Stimulated activated naive B cell treated with anti-CD40 and anti-IgM and Interleukin-4, amounts not matched to agents 10 μg/mL and 1 μg/mL and 100 μg/mL, for 72 hours (primary cell): ENCODE results near the gene KIF1A.
A peak's percentile ranks its signal among the peaks of the same experiment; 100 is the strongest.
"Not testable (repeated sequence)": the region's sequence is repeated elsewhere in the genome, so short reads cannot be mapped to it uniquely, and the experiment has no call there.

Experiments used
- ATAC-seq, 2 donors: fragments of 150-1000 bp; cut with Tn5 transposase; replicated peaks; 2 replicates each; pipeline ENCODE4 v1.10.0; 2021; ENCODE audit warnings: moderate library complexity in 1 of 2
- DNase-seq: peaks from one replicate; pipeline ENCODE4 v3.0.0; 2021
- H3K27ac Mint-ChIP-seq: one replicate; pipeline ENCODE4 v1.8.0; 2022; ENCODE audit warnings: mild to moderate bottlenecking, mixed read lengths
- H3K27me3 Mint-ChIP-seq, 2 donors: one replicate each; pipeline ENCODE4 v1.8.0; 2022; ENCODE audit warnings: mixed read lengths in 2 of 2
- H3K36me3 Mint-ChIP-seq, 2 donors: one replicate each; pipeline ENCODE4 v1.8.0; 2022; ENCODE audit warnings: mixed read lengths in 2 of 2, mild to moderate bottlenecking in 1 of 2
- H3K4me1 Mint-ChIP-seq, 2 donors: one replicate each; pipeline ENCODE4 v1.8.0; 2022; ENCODE audit warnings: mixed read lengths in 2 of 2, mild to moderate bottlenecking in 1 of 2
- H3K4me3 Mint-ChIP-seq, 2 donors: one replicate each; pipeline ENCODE4 v1.8.0; 2022; ENCODE audit warnings: mild to moderate bottlenecking in 2 of 2, mixed read lengths in 2 of 2, moderate library complexity in 1 of 2
- H3K9me3 Mint-ChIP-seq, 2 donors: one replicate each; pipeline ENCODE4 v1.8.0; 2022; ENCODE audit warnings: mixed read lengths in 2 of 2, mild to moderate bottlenecking in 1 of 2

KIF1A gene

DNA sequence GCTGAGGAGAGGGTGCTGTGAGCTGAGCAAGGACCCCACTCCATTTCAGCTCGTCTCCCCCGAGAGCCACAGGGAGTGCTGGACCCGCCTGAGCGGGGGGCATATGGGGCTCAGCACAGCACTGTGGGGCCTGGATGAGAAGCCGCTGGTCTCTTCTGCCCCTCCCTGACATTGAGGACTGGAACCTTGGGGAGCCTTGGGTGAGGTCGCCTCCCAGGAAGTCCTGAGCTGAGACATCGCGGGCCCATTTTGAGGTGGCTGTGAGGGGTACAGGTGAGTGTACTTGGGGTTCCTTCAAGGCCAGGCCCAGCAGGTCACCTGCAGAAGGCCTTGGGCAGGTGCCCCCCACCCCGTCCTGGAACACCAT, 131.5 kb downstream of the KIF1A start:
- Mint-ChIP-seq H3K4me1 (peaks cover 0 to 2% of the 10 kb centered on the region in 2 donors), H3K27me3 (no peaks in the 10 kb centered on the region)

GRCh38 chr2:240687741-240688552, 132.1 kb downstream of the KIF1A start:
- DNase-seq (no peak), ATAC-seq (no peak)
- Mint-ChIP-seq H3K4me1 (peaks cover 0 to 2% of the 10 kb centered on the region in 2 donors), H3K27ac (peak overlapping the region; percentile 9), H3K4me3 (no peak overlapping the region), H3K36me3 (no peaks in the 10 kb centered on the region), H3K27me3 (no peaks in the 10 kb centered on the region), H3K9me3 (no peaks in the 10 kb centered on the region)

More for the DNA sequence above, 131.5 kb downstream of the KIF1A start:
- H3K9me3 Mint-ChIP-seq: no peaks in the 10 kb centered on the region
- ATAC-seq: no peak
- no peak for DNase-seq
- no peaks in the 10 kb centered on the region for H3K36me3 Mint-ChIP-seq
- H3K27ac Mint-ChIP-seq: peak overlapping the region; percentile 9
- H3K4me3 Mint-ChIP-seq: no peak overlapping the region

GRCh38 chr2:240687045-240687740, 132.8 kb downstream of the KIF1A start:
- no peak for ATAC-seq
- no peak for DNase-seq
- Mint-ChIP-seq H3K27me3 (no peaks in the 10 kb centered on the region), H3K9me3 (no peaks in the 10 kb centered on the region), H3K4me1 (peaks cover 0 to 2% of the 10 kb centered on the region in 2 donors), H3K4me3 (no peak overlapping the region), H3K27ac (no peak overlapping the region), H3K36me3 (no peaks in the 10 kb centered on the region)

GRCh38 chr2:240686460-240686859, 133.6 kb downstream of the KIF1A start:
- ATAC-seq (no peak), DNase-seq (no peak)
- Mint-ChIP-seq H3K4me3 (no peak overlapping the region), H3K4me1 (peaks cover 0 to 2% of the 10 kb centered on the region in 2 donors), H3K9me3 (no peaks in the 10 kb centered on the region), H3K36me3 (no peaks in the 10 kb centered on the region), H3K27ac (no peak overlapping the region), H3K27me3 (no peaks in the 10 kb centered on the region)

GRCh38 chr2:240685771-240686371, 134.1 kb downstream of the KIF1A start:
- Mint-ChIP-seq H3K4me3 (no peak overlapping the region), H3K27me3 (no peaks in the 10 kb centered on the region), H3K27ac (no peak overlapping the region), H3K36me3 (no peaks in the 10 kb centered on the region), H3K4me1 (no peaks in the 10 kb centered on the region), H3K9me3 (no peaks in the 10 kb centered on the region)
- ATAC-seq: no peak
- no peak for DNase-seq

DNA sequence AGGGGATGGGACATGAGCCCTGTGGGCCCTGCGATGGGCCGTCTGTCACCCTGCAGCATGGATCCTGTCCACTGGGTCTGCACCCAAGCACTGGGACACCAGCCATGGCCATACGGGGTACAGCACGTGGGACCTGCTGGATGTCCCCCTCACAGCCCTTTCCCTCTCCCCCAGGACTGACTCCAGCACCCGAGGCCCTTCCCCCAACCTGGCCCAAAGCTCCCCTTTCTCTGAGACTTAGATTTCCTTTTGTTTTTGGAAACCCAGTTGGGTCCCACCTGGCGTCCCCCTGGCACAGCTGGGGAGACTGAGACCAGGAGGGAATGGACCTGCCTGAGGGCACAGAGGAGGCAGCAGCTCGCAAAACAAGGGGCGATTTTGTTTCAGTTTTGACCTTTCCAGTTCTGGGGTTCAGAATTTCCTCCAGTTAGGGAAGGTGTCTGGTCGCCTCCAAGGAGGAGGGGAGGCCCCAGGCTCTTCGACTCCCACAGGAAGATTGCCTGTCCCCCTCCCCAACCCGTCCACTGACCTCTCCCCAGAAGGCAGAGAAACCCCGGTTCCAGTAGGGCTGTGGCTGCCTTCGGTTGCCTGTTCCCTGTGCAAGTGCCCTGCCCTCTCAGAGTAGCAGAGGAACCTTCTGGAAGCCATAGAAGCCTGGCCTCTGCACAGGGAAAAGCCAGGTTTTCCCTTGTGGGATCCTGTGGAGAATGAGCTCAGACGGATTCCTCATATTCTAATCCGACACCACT, 135.9 kb downstream of the KIF1A start:
- H3K27ac Mint-ChIP-seq, H3K9me3 Mint-ChIP-seq, H3K4me3 Mint-ChIP-seq, DNase-seq, H3K36me3 Mint-ChIP-seq, H3K27me3 Mint-ChIP-seq, H3K4me1 Mint-ChIP-seq: not testable (repeated sequence)
- peak in 1 of 2 donors; percentile 13 for ATAC-seq

GRCh38 chr2:240683329-240683979, 136.6 kb downstream of the KIF1A start:
- DNase-seq, H3K4me1 Mint-ChIP-seq, H3K27me3 Mint-ChIP-seq, H3K4me3 Mint-ChIP-seq, H3K27ac Mint-ChIP-seq, H3K9me3 Mint-ChIP-seq, H3K36me3 Mint-ChIP-seq: not testable (repeated sequence)
- peak in 1 of 2 donors; percentile 32 for ATAC-seq

GRCh38 chr2:240682431-240683224, 137.4 kb downstream of the KIF1A start, which contains the start of gene AQP12B:
Gene AQP12B (minus strand): TSS chr2:240682885. CDS start chr2:240682837, 48 bp downstream.
- DNase-seq, H3K4me3 Mint-ChIP-seq, H3K27ac Mint-ChIP-seq, ATAC-seq, H3K36me3 Mint-ChIP-seq, H3K9me3 Mint-ChIP-seq, H3K27me3 Mint-ChIP-seq, H3K4me1 Mint-ChIP-seq: not testable (repeated sequence)

DNA sequence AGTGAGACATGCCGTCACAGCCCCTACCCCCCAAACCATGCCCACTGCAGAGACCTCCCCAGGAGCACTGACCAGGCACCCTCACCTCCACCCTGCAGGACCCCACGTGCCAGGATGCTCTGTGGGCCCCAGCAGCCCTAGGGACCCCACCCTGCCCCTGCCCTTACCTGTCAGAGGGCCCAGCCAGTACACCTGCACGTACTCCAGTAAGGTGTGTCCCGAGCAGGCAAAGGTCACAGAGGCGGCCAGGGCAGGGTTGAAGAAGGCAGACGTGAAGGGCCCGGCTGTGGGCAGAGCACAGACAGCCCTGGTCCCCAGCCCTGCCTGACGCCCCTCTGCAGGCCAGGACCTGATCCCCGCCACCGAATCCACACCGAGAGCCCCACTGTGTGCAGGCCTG, 139.8 kb downstream of the KIF1A start:
- not testable (repeated sequence) for H3K36me3 Mint-ChIP-seq, H3K9me3 Mint-ChIP-seq, H3K27ac Mint-ChIP-seq, H3K4me1 Mint-ChIP-seq, H3K4me3 Mint-ChIP-seq, DNase-seq, H3K27me3 Mint-ChIP-seq
- ATAC-seq: peak in 1 of 2 donors; percentile 17

DNA sequence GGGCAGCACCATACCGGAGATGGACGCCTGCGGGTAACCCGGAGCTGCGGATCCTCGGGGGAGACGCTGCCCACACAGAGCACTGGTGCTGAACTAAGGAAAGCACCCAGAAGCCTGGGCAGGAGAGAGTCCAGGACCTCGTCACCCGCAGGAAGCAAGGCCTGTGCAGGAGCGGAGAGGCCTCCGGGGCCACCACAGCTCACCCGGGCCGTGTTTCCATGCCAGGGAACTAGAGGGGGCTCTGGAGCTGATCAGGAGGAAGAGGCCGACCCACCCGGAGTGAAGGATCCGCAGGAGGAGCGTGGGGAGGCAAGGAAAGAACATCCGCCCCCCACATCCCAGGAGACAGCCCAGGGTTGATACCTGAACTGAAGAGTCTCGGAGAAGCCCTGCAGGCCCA, 141.1 kb downstream of the KIF1A start:
- H3K4me1 Mint-ChIP-seq, DNase-seq, H3K4me3 Mint-ChIP-seq, H3K9me3 Mint-ChIP-seq, H3K27ac Mint-ChIP-seq, H3K36me3 Mint-ChIP-seq, ATAC-seq: not testable (repeated sequence)
- peaks cover 6 to 10% of the 10 kb centered on the region in 2 donors for H3K27me3 Mint-ChIP-seq

- H3K4me1 Mint-ChIP-seq, H3K4me3 Mint-ChIP-seq, ATAC-seq, H3K9me3 Mint-ChIP-seq, H3K27ac Mint-ChIP-seq, H3K36me3 Mint-ChIP-seq, DNase-seq: not testable (repeated sequence)
- peaks cover 6 to 10% of the 10 kb centered on the region in 2 donors for H3K27me3 Mint-ChIP-seq
These were observed 142.0 kb downstream of the KIF1A start for GRCh38 chr2:240678043-240678442.

- not testable (repeated sequence) for DNase-seq, H3K4me1 Mint-ChIP-seq, H3K4me3 Mint-ChIP-seq, ATAC-seq, H3K27ac Mint-ChIP-seq, H3K9me3 Mint-ChIP-seq, H3K36me3 Mint-ChIP-seq
- peaks cover 13 to 23% of the 10 kb centered on the region in 2 donors for H3K27me3 Mint-ChIP-seq
These were observed 144.7 kb downstream of the KIF1A start for GRCh38 chr2:240675345-240675744.

DNA sequence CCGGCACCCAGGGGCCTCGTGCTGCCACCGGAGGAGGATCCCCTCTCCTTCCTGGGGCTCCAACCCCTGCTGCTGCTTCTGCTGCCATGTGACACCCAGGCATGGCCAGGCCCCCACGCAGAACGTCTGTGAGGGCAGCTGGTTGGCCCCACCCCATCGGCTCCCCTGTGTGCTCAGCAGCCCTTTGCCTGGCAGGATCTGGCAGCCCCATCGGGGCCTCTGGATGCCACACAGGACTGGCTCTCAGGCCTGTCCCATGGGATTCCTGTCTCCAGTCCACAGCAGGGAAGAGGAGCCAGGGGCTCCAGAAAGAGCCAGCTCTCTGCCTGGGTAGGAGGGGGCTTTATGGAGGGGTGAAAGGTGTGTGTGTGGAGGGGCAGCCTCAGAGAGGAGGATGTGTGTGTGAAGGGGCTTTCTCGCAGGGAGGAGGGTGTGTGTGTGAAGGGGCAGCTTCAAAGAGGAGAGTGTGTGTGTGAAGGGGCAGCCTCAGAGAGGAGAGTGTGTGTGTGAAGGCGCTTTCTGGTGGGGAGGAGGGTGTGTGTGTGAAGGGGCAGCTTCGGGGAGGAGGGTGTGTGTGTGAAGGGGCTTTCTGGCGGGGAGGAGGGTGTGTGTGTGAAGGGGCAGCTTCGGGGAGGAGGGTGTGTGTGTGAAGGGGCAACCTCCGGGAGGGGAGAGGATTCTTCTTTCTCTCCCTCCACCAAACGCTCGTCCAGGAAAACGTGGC, 145.4 kb downstream of the KIF1A start:
- ATAC-seq, H3K4me1 Mint-ChIP-seq, H3K27ac Mint-ChIP-seq, H3K4me3 Mint-ChIP-seq, DNase-seq, H3K9me3 Mint-ChIP-seq, H3K36me3 Mint-ChIP-seq: not testable (repeated sequence)
- H3K27me3 Mint-ChIP-seq: peaks cover 16 to 30% of the 10 kb centered on the region in 2 donors
